ENCODE results near the gene NXNL1. TPM values are rescaled to one million over a fixed set of nuclear protein-coding genes. Genes with fewer than 3 reads are reported as not detected.
"Not testable (repeated sequence)": the region's sequence is repeated elsewhere in the genome, so short reads cannot be mapped to it uniquely, and the experiment has no call there.

Gene NXNL1
- total and polyA plus RNA-seq, 8 donors: 0.19 TPM; not detected in 7

GRCh38 chr19:17481986-17482385 lies 21.3 kb upstream of the NXNL1 start:
- H3K27ac ChIP-seq: no peak overlapping the region
- no peak overlapping the region for H3K4me3 ChIP-seq
- intact Hi-C loops (cut with DNase I): no loop called here
- H3K36me3 ChIP-seq: no peaks in the 10 kb centered on the region
- H3K9me3 ChIP-seq: no peaks in the 10 kb centered on the region
- no peak for FAIRE-seq
- ATAC-seq: no peak
- no peaks in the 10 kb centered on the region for H3K27me3 ChIP-seq
- no peaks in the 10 kb centered on the region for H3K4me1 ChIP-seq
- TF ChIP-seq CTCF (IDR thresholded peaks at IDR 0.05): no peak
- 82 to 88% methylated on average over 13 of the region's 13 CpGs for WGBS, 2 donors
- DNase-seq: peak in 1 of 6 donors; percentile 2

- no peak for TF ChIP-seq CTCF (IDR thresholded peaks at IDR 0.05)
- H3K9me3 ChIP-seq: no peaks in the 10 kb centered on the region
- ATAC-seq: no peak
- no peak for DNase-seq
- intact Hi-C loops (cut with DNase I): no loop called here
- FAIRE-seq: no peak
- H3K27ac ChIP-seq: no peak overlapping the region
- 72 to 85% methylated on average over 6 of the region's 6 CpGs for WGBS, 2 donors
- H3K36me3 ChIP-seq: no peaks in the 10 kb centered on the region
- peaks cover 0 to 5% (median 0%) of the 10 kb centered on the region in 3 donors for H3K4me1 ChIP-seq
- H3K27me3 ChIP-seq: no peaks in the 10 kb centered on the region
- H3K4me3 ChIP-seq: no peak overlapping the region
These were observed 18.6 kb upstream of the NXNL1 start for GRCh38 chr19:17479325-17479791.

GRCh38 chr19:17475541-17476115 lies 14.9 kb upstream of the NXNL1 start:
- FAIRE-seq (no peak), DNase-seq (peak in 5 of 6 donors; percentile 65 to 84 (median 78)), ATAC-seq (peak; percentile 74 to 84 (median 78))
- WGBS, 2 donors: 50 to 53% methylated on average over 10 of the region's 10 CpGs
- intact Hi-C loops (cut with DNase I): no loop called here
- Histone ChIP-seq H3K27ac (peak overlapping the region; percentile 25 to 82 (median 67)), H3K9me3 (no peaks in the 10 kb centered on the region), H3K4me1 (peaks cover 0 to 9% (median 0%) of the 10 kb centered on the region in 3 donors), H3K36me3 (no peaks in the 10 kb centered on the region), H3K4me3 (no peak overlapping the region), H3K27me3 (no peaks in the 10 kb centered on the region)
- no peak for TF ChIP-seq CTCF (IDR thresholded peaks at IDR 0.05)

GRCh38 chr19:17475011-17475540 lies 14.3 kb upstream of the NXNL1 start:
- FAIRE-seq; ATAC-seq; intact Hi-C loops (cut with DNase I); H3K36me3 ChIP-seq; H3K9me3 ChIP-seq; DNase-seq; H3K27me3 ChIP-seq; H3K4me1 ChIP-seq; H3K4me3 ChIP-seq: not testable (repeated sequence)
- 66 to 75% methylated on average over 6 of the region's 6 CpGs for WGBS, 2 donors
- peak overlapping the region; percentile 25 to 82 (median 67) for H3K27ac ChIP-seq

- no peak for ATAC-seq
- WGBS, 2 donors: 87 to 90% methylated on average over 9 of the region's 9 CpGs
- no peaks in the 10 kb centered on the region for H3K27me3 ChIP-seq
- H3K4me3 ChIP-seq: no peak overlapping the region
- peaks cover 0 to 15% (median 0%) of the 10 kb centered on the region in 3 donors for H3K4me1 ChIP-seq
- peak overlapping the region in 2 of 4 donors; percentile 23 to 27 for H3K27ac ChIP-seq
- DNase-seq: no peak
- H3K36me3 ChIP-seq: no peaks in the 10 kb centered on the region
- intact Hi-C loops (cut with DNase I): no loop called here
- no peaks in the 10 kb centered on the region for H3K9me3 ChIP-seq
- FAIRE-seq: no peak
- TF ChIP-seq CTCF (IDR thresholded peaks at IDR 0.05): no peak
These were observed 12.3 kb upstream of the NXNL1 start for GRCh38 chr19:17473041-17473440.
